ENCODE measurements around the gene PANK2.
A peak's percentile ranks its signal among the peaks of the same experiment; 100 is the strongest.
"Not testable (repeated sequence)": the region's sequence is repeated elsewhere in the genome, so short reads cannot be mapped to it uniquely, and the experiment has no call there.

Gene PANK2

GRCh38 chr20:3874194-3874844 lies 14.9 kb upstream of the PANK2 start:
- no peak overlapping the region for H3K9ac ChIP-seq (ENCODE audit: low read length)
- no peaks in the 10 kb centered on the region for H3K27me3 ChIP-seq (ENCODE audit: control insufficient read depth, insufficient read depth, low read length)
- H3K36me3 ChIP-seq (ENCODE audit: control insufficient read depth, insufficient read depth, low read length): peaks cover 3% of the 10 kb centered on the region
- no peaks in the 10 kb centered on the region for H3K4me1 ChIP-seq (ENCODE audit: control insufficient read depth, insufficient read depth, low read length)
- no peaks in the 10 kb centered on the region for H3K9me3 ChIP-seq (ENCODE audit: control insufficient read depth, low read length)
- H3K4me3 ChIP-seq (ENCODE audit: low read length): no peak overlapping the region

- Histone ChIP-seq H3K27me3 (ENCODE audit: control insufficient read depth, insufficient read depth, low read length) (no peaks in the 10 kb centered on the region), H3K36me3 (ENCODE audit: control insufficient read depth, insufficient read depth, low read length) (peaks cover 3% of the 10 kb centered on the region), H3K9ac (ENCODE audit: low read length) (no peak overlapping the region), H3K9me3 (ENCODE audit: control insufficient read depth, low read length) (no peaks in the 10 kb centered on the region), H3K4me3 (ENCODE audit: low read length) (no peak overlapping the region), H3K4me1 (ENCODE audit: control insufficient read depth, insufficient read depth, low read length) (no peaks in the 10 kb centered on the region)
Measured at GRCh38 chr20:3875378-3875974, 13.7 kb upstream of the PANK2 start.

GRCh38 chr20:3876000-3876399 lies 13.2 kb upstream of the PANK2 start:
- Histone ChIP-seq H3K9ac (ENCODE audit: low read length) (no peak overlapping the region), H3K9me3 (ENCODE audit: control insufficient read depth, low read length) (no peaks in the 10 kb centered on the region), H3K27me3 (ENCODE audit: control insufficient read depth, insufficient read depth, low read length) (no peaks in the 10 kb centered on the region), H3K4me3 (ENCODE audit: low read length) (no peak overlapping the region), H3K4me1 (ENCODE audit: control insufficient read depth, insufficient read depth, low read length) (no peaks in the 10 kb centered on the region), H3K36me3 (ENCODE audit: control insufficient read depth, insufficient read depth, low read length) (peaks cover 3% of the 10 kb centered on the region)

GRCh38 chr20:3876676-3877075 lies 12.5 kb upstream of the PANK2 start:
- H3K4me3 ChIP-seq (ENCODE audit: low read length): no peak overlapping the region
- H3K9me3 ChIP-seq (ENCODE audit: control insufficient read depth, low read length): no peaks in the 10 kb centered on the region
- H3K27me3 ChIP-seq (ENCODE audit: control insufficient read depth, insufficient read depth, low read length): no peaks in the 10 kb centered on the region
- no peak overlapping the region for H3K9ac ChIP-seq (ENCODE audit: low read length)
- H3K36me3 ChIP-seq (ENCODE audit: control insufficient read depth, insufficient read depth, low read length): peaks cover 3% of the 10 kb centered on the region
- no peaks in the 10 kb centered on the region for H3K4me1 ChIP-seq (ENCODE audit: control insufficient read depth, insufficient read depth, low read length)

- H3K4me3 ChIP-seq (ENCODE audit: low read length); H3K9me3 ChIP-seq (ENCODE audit: control insufficient read depth, low read length); H3K27me3 ChIP-seq (ENCODE audit: control insufficient read depth, insufficient read depth, low read length); H3K9ac ChIP-seq (ENCODE audit: low read length); H3K4me1 ChIP-seq (ENCODE audit: control insufficient read depth, insufficient read depth, low read length); H3K36me3 ChIP-seq (ENCODE audit: control insufficient read depth, insufficient read depth, low read length): not testable (repeated sequence)
Measured at GRCh38 chr20:3878921-3879274, 10.3 kb upstream of the PANK2 start.

- no peaks in the 10 kb centered on the region for H3K27me3 ChIP-seq (ENCODE audit: control insufficient read depth, insufficient read depth, low read length)
- peaks cover 11% of the 10 kb centered on the region for H3K4me1 ChIP-seq (ENCODE audit: control insufficient read depth, insufficient read depth, low read length)
- no peaks in the 10 kb centered on the region for H3K36me3 ChIP-seq (ENCODE audit: control insufficient read depth, insufficient read depth, low read length)
- no peak overlapping the region for H3K4me3 ChIP-seq (ENCODE audit: low read length)
- no peaks in the 10 kb centered on the region for H3K9me3 ChIP-seq (ENCODE audit: control insufficient read depth, low read length)
- no peak overlapping the region for H3K9ac ChIP-seq (ENCODE audit: low read length)
Measured at GRCh38 chr20:3885715-3886114, 3.5 kb upstream of the PANK2 start.

- Histone ChIP-seq H3K9ac (ENCODE audit: low read length) (peak overlapping the region; percentile 96), H3K27me3 (ENCODE audit: control insufficient read depth, insufficient read depth, low read length) (no peaks in the 10 kb centered on the region), H3K4me1 (ENCODE audit: control insufficient read depth, insufficient read depth, low read length) (peaks cover 24% of the 10 kb centered on the region), H3K36me3 (ENCODE audit: control insufficient read depth, insufficient read depth, low read length) (no peaks in the 10 kb centered on the region), H3K9me3 (ENCODE audit: control insufficient read depth, low read length) (no peaks in the 10 kb centered on the region), H3K4me3 (ENCODE audit: low read length) (peak overlapping the region; percentile 85)
Measured at GRCh38 chr20:3887876-3888620, 1.1 kb upstream of the PANK2 start.

GRCh38 chr20:3889489-3890397 lies 556 bp downstream of the PANK2 start:
- peaks cover 30% of the 10 kb centered on the region for H3K4me1 ChIP-seq (ENCODE audit: control insufficient read depth, insufficient read depth, low read length)
- no peaks in the 10 kb centered on the region for H3K36me3 ChIP-seq (ENCODE audit: control insufficient read depth, insufficient read depth, low read length)
- H3K4me3 ChIP-seq (ENCODE audit: low read length): peak overlapping the region; percentile 53
- no peaks in the 10 kb centered on the region for H3K27me3 ChIP-seq (ENCODE audit: control insufficient read depth, insufficient read depth, low read length)
- H3K9me3 ChIP-seq (ENCODE audit: control insufficient read depth, low read length): no peaks in the 10 kb centered on the region
- peak overlapping the region; percentile 96 for H3K9ac ChIP-seq (ENCODE audit: low read length)

GRCh38 chr20:3890398-3890751 lies 1.2 kb downstream of the PANK2 start:
- peaks cover 30% of the 10 kb centered on the region for H3K4me1 ChIP-seq (ENCODE audit: control insufficient read depth, insufficient read depth, low read length)
- peak overlapping the region; percentile 53 for H3K4me3 ChIP-seq (ENCODE audit: low read length)
- H3K9ac ChIP-seq (ENCODE audit: low read length): peak overlapping the region; percentile 96
- no peaks in the 10 kb centered on the region for H3K9me3 ChIP-seq (ENCODE audit: control insufficient read depth, low read length)
- H3K27me3 ChIP-seq (ENCODE audit: control insufficient read depth, insufficient read depth, low read length): no peaks in the 10 kb centered on the region
- H3K36me3 ChIP-seq (ENCODE audit: control insufficient read depth, insufficient read depth, low read length): no peaks in the 10 kb centered on the region

- H3K9me3 ChIP-seq (ENCODE audit: control insufficient read depth, low read length): no peaks in the 10 kb centered on the region
- H3K9ac ChIP-seq (ENCODE audit: low read length): peak overlapping the region; percentile 96
- H3K4me3 ChIP-seq (ENCODE audit: low read length): peak overlapping the region; percentile 53
- no peaks in the 10 kb centered on the region for H3K27me3 ChIP-seq (ENCODE audit: control insufficient read depth, insufficient read depth, low read length)
- peaks cover 32% of the 10 kb centered on the region for H3K4me1 ChIP-seq (ENCODE audit: control insufficient read depth, insufficient read depth, low read length)
- no peaks in the 10 kb centered on the region for H3K36me3 ChIP-seq (ENCODE audit: control insufficient read depth, insufficient read depth, low read length)
Measured at GRCh38 chr20:3890999-3891929, 2.1 kb downstream of the PANK2 start.

- H3K4me1 ChIP-seq (ENCODE audit: control insufficient read depth, insufficient read depth, low read length): peaks cover 38% of the 10 kb centered on the region
Measured at GRCh38 chr20:3894796-3895195, 5.6 kb downstream of the PANK2 start.

More at GRCh38 chr20:3894796-3895195, 5.6 kb downstream of the PANK2 start:
- Histone ChIP-seq H3K36me3 (ENCODE audit: control insufficient read depth, insufficient read depth, low read length) (no peaks in the 10 kb centered on the region), H3K9ac (ENCODE audit: low read length) (no peak overlapping the region), H3K4me3 (ENCODE audit: low read length) (no peak overlapping the region), H3K9me3 (ENCODE audit: control insufficient read depth, low read length) (no peaks in the 10 kb centered on the region), H3K27me3 (ENCODE audit: control insufficient read depth, insufficient read depth, low read length) (no peaks in the 10 kb centered on the region)

Measured in mucosa of stomach (tissue), 1 donor.